GM23338 (cell line): ENCODE data around the gene CACNA1D. TPM values are rescaled to one million over a fixed set of nuclear protein-coding genes. Genes with fewer than 3 reads are reported as not detected.

Experiments
- ATAC-seq: fragments of 200-7000 bp; cut with Tn5 transposase; 3 replicates; pipeline ENCODE4 v1.9.1; 2020
- DNase-seq: peaks from one replicate; pipeline ENCODE4 v3.0.0-alpha.2; 2015; ENCODE audit warnings: low spot score
- H2AFZ ChIP-seq: fragments of 200-600 bp; sonication (generic); 2 replicates; pipeline ENCODE4 v1.8.0; 2016; ENCODE audit warnings: antibody characterized with exemption, mild to moderate bottlenecking, moderate library complexity
- H3F3A ChIP-seq: fragments of 200-600 bp; sonication (generic); replicated peaks from 2 replicates; pipeline ENCODE4 v1.8.0; 2017; ENCODE audit warnings: antibody characterized with exemption, mixed run types, low read depth
- H3K27ac ChIP-seq: fragments of 200-600 bp; sonication (generic); 2 replicates; pipeline ENCODE4 v1.6.1; 2016; ENCODE audit warnings: low read depth
- H3K27me3 ChIP-seq: fragments of 200-600 bp; sonication (generic); 2 replicates; pipeline ENCODE4 v1.8.0; 2016; ENCODE audit warnings: mild to moderate bottlenecking, mixed run types, moderate library complexity; ENCODE audit not compliant: insufficient read depth
- H3K36me3 ChIP-seq: fragments of 200-600 bp; sonication (generic); 2 replicates; pipeline ENCODE4 v1.8.0; 2016; ENCODE audit warnings: mild to moderate bottlenecking; ENCODE audit not compliant: insufficient read depth
- H3K4me1 ChIP-seq: fragments of 200-600 bp; sonication (generic); 2 replicates; pipeline ENCODE4 v1.8.0; 2016; ENCODE audit warnings: mild to moderate bottlenecking, moderate library complexity; ENCODE audit not compliant: insufficient read depth
- H3K4me2 ChIP-seq: fragments of 200-600 bp; sonication (generic); 2 replicates; pipeline ENCODE4 v1.7.1; 2017; ENCODE audit warnings: mixed run types
- H3K4me3 ChIP-seq: fragments of 200-600 bp; sonication (generic); 2 replicates; pipeline ENCODE4 v1.6.1; 2016; ENCODE audit warnings: mixed run types
- H3K79me2 ChIP-seq: fragments of 200-600 bp; sonication (generic); replicated peaks from 2 replicates; pipeline ENCODE4 v1.8.0; 2017; ENCODE audit warnings: mild to moderate bottlenecking; ENCODE audit not compliant: insufficient read depth
- H3K9me2 ChIP-seq: fragments of 200-600 bp; sonication (generic); 2 replicates; pipeline ENCODE4 v1.8.0; 2017; ENCODE audit not compliant: insufficient read depth
- H4K20me1 ChIP-seq: fragments of 200-600 bp; sonication (generic); replicated peaks from 2 replicates; pipeline ENCODE4 v1.8.0; 2017; ENCODE audit warnings: mild to moderate bottlenecking; ENCODE audit not compliant: insufficient read depth
- H3K27ac Mint-ChIP-seq: 2 replicates; pipeline ENCODE4 v1.8.0; 2020; ENCODE audit warnings: inconsistent platforms, mild to moderate bottlenecking, moderate library complexity, mixed read lengths
- H3K27me3 Mint-ChIP-seq: 3 replicates; pipeline ENCODE4 v1.8.0; 2022; ENCODE audit warnings: low read depth, mild to moderate bottlenecking, moderate library complexity, mixed read lengths, inconsistent platforms; ENCODE audit not compliant: insufficient read depth, poor library complexity
- H3K36me3 Mint-ChIP-seq: 3 replicates; pipeline ENCODE4 v1.8.0; 2021; ENCODE audit warnings: low read depth, mild to moderate bottlenecking, inconsistent platforms, moderate library complexity, mixed read lengths
- H3K4me1 Mint-ChIP-seq: 3 replicates; pipeline ENCODE4 v1.8.0; 2020; ENCODE audit warnings: mild to moderate bottlenecking, inconsistent platforms, mixed read lengths
- H3K4me3 Mint-ChIP-seq: 3 replicates; pipeline ENCODE4 v1.8.0; 2021; ENCODE audit warnings: moderate library complexity, mild to moderate bottlenecking, inconsistent platforms, mixed read lengths
- H3K9me3 Mint-ChIP-seq: 3 replicates; pipeline ENCODE4 v1.8.0; 2020; ENCODE audit warnings: moderate library complexity, mild to moderate bottlenecking, inconsistent platforms, mixed read lengths
- CREB1 ChIP-seq: fragments of 250-450 bp; sonication (Bioruptor Pico); IDR thresholded peaks from 2 replicates; pipeline ENCODE4 v1.5.0; 2020; ENCODE audit warnings: low read depth, mild to moderate bottlenecking, moderate library complexity
- CTCF ChIP-seq, 2 experiments: fragments of 200-600 bp in 1 of 2; sonication (generic) in 1 of 2; conservative IDR thresholded peaks; 2 replicates each; pipeline versions ENCODE4 v1.5.1 to v1.6.1; 2016 to 2017; ENCODE audit warnings: antibody characterized with exemption in 2 of 2, low read depth in 2 of 2, mild to moderate bottlenecking in 2 of 2, moderate library complexity in 1 of 2
- ETS1 ChIP-seq: IDR thresholded peaks from 2 replicates; pipeline ENCODE4 v1.6.1; 2016; ENCODE audit warnings: antibody characterized with exemption
- EZH2 ChIP-seq: fragments of 200-600 bp; sonication (generic); IDR thresholded peaks from one replicate; pipeline ENCODE4 v1.8.0; 2017; ENCODE audit warnings: antibody characterized with exemption, mild to moderate bottlenecking, low read depth; ENCODE audit not compliant: unreplicated experiment
- EZH2phosphoT487 ChIP-seq: fragments of 200-600 bp; sonication (generic); IDR thresholded peaks from one replicate; pipeline ENCODE4 v1.8.1; 2018; ENCODE audit warnings: antibody characterized with exemption; ENCODE audit not compliant: unreplicated experiment
- JUNB ChIP-seq: IDR thresholded peaks from one replicate; pipeline ENCODE4 v1.6.1; 2016; ENCODE audit warnings: antibody characterized with exemption; ENCODE audit not compliant: unreplicated experiment
- NANOG ChIP-seq: IDR thresholded peaks from 2 replicates; pipeline ENCODE4 v1.6.1; 2016; ENCODE audit warnings: antibody characterized with exemption, borderline replicate concordance
- POLR2AphosphoS5 ChIP-seq: IDR thresholded peaks from 2 replicates; pipeline ENCODE4 v1.6.1; 2016; ENCODE audit warnings: antibody characterized with exemption, low read depth
- REST ChIP-seq: IDR thresholded peaks from one replicate; pipeline ENCODE4 v1.6.1; 2018; ENCODE audit warnings: antibody characterized with exemption; ENCODE audit not compliant: unreplicated experiment
- STAT1 ChIP-seq: IDR thresholded peaks from one replicate; pipeline ENCODE4 v1.6.1; 2016; ENCODE audit warnings: antibody characterized with exemption; ENCODE audit not compliant: unreplicated experiment
- ZNF114 ChIP-seq: fragments of 250-450 bp; sonication (Bioruptor Pico); IDR thresholded peaks from 2 replicates; pipeline ENCODE4 v1.5.0; 2020; ENCODE audit warnings: mild to moderate bottlenecking, moderate library complexity
- ZNF331 ChIP-seq: fragments of 250-450 bp; sonication (Bioruptor Pico); IDR thresholded peaks from 2 replicates; pipeline ENCODE4 v1.5.0; 2020; ENCODE audit warnings: low read depth, mild to moderate bottlenecking, moderate library complexity
- ZNF462 ChIP-seq: fragments of 250-450 bp; sonication (Bioruptor Pico); IDR thresholded peaks from 2 replicates; pipeline ENCODE4 v1.5.0; 2020; ENCODE audit warnings: mild to moderate bottlenecking, moderate library complexity
- polyA plus RNA-seq: library from polyadenylated mRNA; unstranded; fragments of >200 nt; fragmentation: Nextera tagmentation; extraction: Ambion mirVana; gene quantifications from 2 replicates; pipeline ENCODE4 v1.2.1, GENCODE V29; 2016
- total RNA-seq: library from RNA; depleted of rRNA; stranded (reverse); fragments of >200 nt; shearing (Covaris generic); gene quantifications from 2 replicates; pipeline ENCODE4 v1.2.3, GENCODE V29; 2014

The CACNA1D gene
- total and polyA plus RNA-seq, 2 experiments from 2014 or later = 1.7 to 1.8 TPM

GRCh38 chr3:53774414-53774813 is 280.0 kb downstream of the CACNA1D start:
- H3K9me2 ChIP-seq = peaks cover 7% of the 10 kb centered on the region
- H3K4me2 ChIP-seq = no peak overlapping the region
- Mint-ChIP-seq H3K9me3 (no peaks in the 10 kb centered on the region), H3K4me3 (no peak overlapping the region), H3K4me1 (peaks cover 28% of the 10 kb centered on the region), H3K27me3 (peaks cover 3% of the 10 kb centered on the region), H3K27ac (no peak overlapping the region), H3K36me3 (no peaks in the 10 kb centered on the region)
- no peaks in the 10 kb centered on the region for H4K20me1 ChIP-seq
- H3K27ac ChIP-seq = no peak overlapping the region
- TF ChIP-seq ETS1 (no peak), ZNF114 (no peak), JUNB (no peak), CTCF (conservative IDR thresholded peaks at IDR 0.05; ENCODE audit: low read depth in 2 of 2) (no peak), EZH2phosphoT487 (no peak), STAT1 (no peak), ZNF462 (CRISPR knock-in tag) (no peak), CREB1 (no peak), REST (no peak), ZNF331 (CRISPR knock-in tag) (no peak), NANOG (no peak), EZH2 (no peak), POLR2AphosphoS5 (no peak)
- DNase-seq = no peak
- no peak overlapping the region for H2AFZ ChIP-seq
- no peaks in the 10 kb centered on the region for H3K27me3 ChIP-seq
- H3K79me2 ChIP-seq = no peaks in the 10 kb centered on the region
- no peak for ATAC-seq
- no peaks in the 10 kb centered on the region for H3K36me3 ChIP-seq
- H3F3A ChIP-seq = no peaks in the 10 kb centered on the region
- H3K4me3 ChIP-seq = no peak overlapping the region
- H3K4me1 ChIP-seq = no peaks in the 10 kb centered on the region
